ENCODE measurements around the gene SMARCC2. TPM values are rescaled to one million over a fixed set of nuclear protein-coding genes. Genes with fewer than 3 reads are reported as not detected.
A peak's percentile ranks its signal among the peaks of the same experiment; 100 is the strongest.

Gene SMARCC2
- polyA plus RNA-seq, 3 donors, result 22.2 to 63.7 (median 43.5) TPM

DNA sequence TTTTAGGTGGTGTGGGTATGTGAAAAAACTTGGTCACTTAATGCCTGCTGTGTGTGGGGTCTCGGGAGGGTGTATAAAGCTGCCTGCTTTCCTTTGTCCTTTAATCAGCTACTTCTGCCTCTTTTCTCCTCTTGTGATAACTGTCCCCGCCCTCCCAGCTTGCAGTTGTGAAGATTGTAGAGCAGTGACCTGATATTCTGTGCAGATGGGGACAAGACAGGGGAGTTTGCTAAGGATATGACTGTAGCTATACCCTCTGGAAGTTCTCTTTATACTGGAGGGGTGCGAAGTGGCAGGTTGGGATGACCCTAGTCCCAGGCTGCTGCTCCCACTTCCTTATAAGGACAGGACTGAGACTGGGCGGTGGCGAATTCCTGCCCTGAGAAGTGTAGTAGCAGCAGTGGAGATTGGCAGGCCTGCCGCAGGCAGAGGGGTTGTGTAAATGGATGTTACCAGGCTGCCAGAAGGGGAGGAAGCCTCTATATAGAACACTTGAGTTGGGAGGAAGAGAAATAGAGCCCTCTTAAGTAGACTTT is 30.3 kb downstream of the SMARCC2 start:
- Histone ChIP-seq H3K27me3 (ENCODE audit: control insufficient read depth in 2 of 2, insufficient read depth in 2 of 2, low read length in 2 of 2) (no peaks in the 10 kb centered on the region), H3K4me3 (replicated peaks in 1 of 3; ENCODE audit: low read depth in 2 of 3, low read length in 3 of 3) (peak overlapping the region; percentile 77 to 96 (median 84)), H3K79me2 (ENCODE audit: insufficient read depth, low read length) (peaks cover 54% of the 10 kb centered on the region), H3K9me3 (replicated peaks in 1 of 2; ENCODE audit: control insufficient read depth in 1 of 2, insufficient read depth in 1 of 2, low read length in 2 of 2) (no peaks in the 10 kb centered on the region), H3K9ac (ENCODE audit: insufficient read depth, low read length, poor library complexity, severe bottlenecking) (peak overlapping the region; percentile 85), H2AFZ (ENCODE audit: insufficient read depth, low read depth, low read length, poor library complexity, severe bottlenecking) (peak overlapping the region; percentile 35), H3K4me2 (replicated peaks; ENCODE audit: extremely low read depth, low read length, poor library complexity, severe bottlenecking) (peak overlapping the region; percentile 95), H4K20me1 (ENCODE audit: insufficient read depth, low read length) (peaks cover 54% of the 10 kb centered on the region), H3K4me1 (ENCODE audit: control insufficient read depth in 1 of 2, insufficient read depth in 2 of 2, low read length in 2 of 2) (peaks cover 35 to 43% of the 10 kb centered on the region in 2 donors), H3K27ac (ENCODE audit: low read depth in 1 of 2, low read length in 2 of 2) (peak overlapping the region; percentile 90 to 94), H3K36me3 (replicated peaks in 1 of 2; ENCODE audit: control insufficient read depth in 1 of 2, insufficient read depth in 2 of 2, low read length in 2 of 2) (peaks cover 41 to 43% of the 10 kb centered on the region in 2 donors)
- TF ChIP-seq, protein P1, sequence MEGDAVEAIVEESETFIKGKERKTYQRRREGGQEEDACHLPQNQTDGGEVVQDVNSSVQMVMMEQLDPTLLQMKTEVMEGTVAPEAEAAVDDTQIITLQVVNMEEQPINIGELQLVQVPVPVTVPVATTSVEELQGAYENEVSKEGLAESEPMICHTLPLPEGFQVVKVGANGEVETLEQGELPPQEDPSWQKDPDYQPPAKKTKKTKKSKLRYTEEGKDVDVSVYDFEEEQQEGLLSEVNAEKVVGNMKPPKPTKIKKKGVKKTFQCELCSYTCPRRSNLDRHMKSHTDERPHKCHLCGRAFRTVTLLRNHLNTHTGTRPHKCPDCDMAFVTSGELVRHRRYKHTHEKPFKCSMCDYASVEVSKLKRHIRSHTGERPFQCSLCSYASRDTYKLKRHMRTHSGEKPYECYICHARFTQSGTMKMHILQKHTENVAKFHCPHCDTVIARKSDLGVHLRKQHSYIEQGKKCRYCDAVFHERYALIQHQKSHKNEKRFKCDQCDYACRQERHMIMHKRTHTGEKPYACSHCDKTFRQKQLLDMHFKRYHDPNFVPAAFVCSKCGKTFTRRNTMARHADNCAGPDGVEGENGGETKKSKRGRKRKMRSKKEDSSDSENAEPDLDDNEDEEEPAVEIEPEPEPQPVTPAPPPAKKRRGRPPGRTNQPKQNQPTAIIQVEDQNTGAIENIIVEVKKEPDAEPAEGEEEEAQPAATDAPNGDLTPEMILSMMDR (IDR thresholded peaks at IDR 0.05), result no peak
- H3K27me3 Mint-ChIP-seq (ENCODE audit: low read depth in 3 of 3), result peaks cover 0 to 3% (median 2%) of the 10 kb centered on the region in 3 donors
- peak in 2 of 3 donors; percentile 58 to 59 for DNase-seq
- intact Hi-C loops (cut with micrococcal nuclease), result loop anchor here (2.0 kb wide), 4 partner anchors 30 to 64 kb away; partner anchors contain the start of genes SMARCC2 (in 1 of the 2) and ZC3H10 (in 1 of the 2)
- H3K9me3 Mint-ChIP-seq, result no peaks in the 10 kb centered on the region
- H3K4me3 Mint-ChIP-seq, result peak overlapping the region; percentile 97 to 99
- WGBS (ENCODE audit: insufficient coverage), result 0% methylated on average over 2 of the region's 6 CpGs
- H3K27ac Mint-ChIP-seq, result peak overlapping the region; percentile 97 to 99 (median 98)
- peaks cover 36% of the 10 kb centered on the region for H3K4me1 Mint-ChIP-seq
- peaks cover 42 to 46% of the 10 kb centered on the region in 2 donors for H3K36me3 Mint-ChIP-seq

DNA sequence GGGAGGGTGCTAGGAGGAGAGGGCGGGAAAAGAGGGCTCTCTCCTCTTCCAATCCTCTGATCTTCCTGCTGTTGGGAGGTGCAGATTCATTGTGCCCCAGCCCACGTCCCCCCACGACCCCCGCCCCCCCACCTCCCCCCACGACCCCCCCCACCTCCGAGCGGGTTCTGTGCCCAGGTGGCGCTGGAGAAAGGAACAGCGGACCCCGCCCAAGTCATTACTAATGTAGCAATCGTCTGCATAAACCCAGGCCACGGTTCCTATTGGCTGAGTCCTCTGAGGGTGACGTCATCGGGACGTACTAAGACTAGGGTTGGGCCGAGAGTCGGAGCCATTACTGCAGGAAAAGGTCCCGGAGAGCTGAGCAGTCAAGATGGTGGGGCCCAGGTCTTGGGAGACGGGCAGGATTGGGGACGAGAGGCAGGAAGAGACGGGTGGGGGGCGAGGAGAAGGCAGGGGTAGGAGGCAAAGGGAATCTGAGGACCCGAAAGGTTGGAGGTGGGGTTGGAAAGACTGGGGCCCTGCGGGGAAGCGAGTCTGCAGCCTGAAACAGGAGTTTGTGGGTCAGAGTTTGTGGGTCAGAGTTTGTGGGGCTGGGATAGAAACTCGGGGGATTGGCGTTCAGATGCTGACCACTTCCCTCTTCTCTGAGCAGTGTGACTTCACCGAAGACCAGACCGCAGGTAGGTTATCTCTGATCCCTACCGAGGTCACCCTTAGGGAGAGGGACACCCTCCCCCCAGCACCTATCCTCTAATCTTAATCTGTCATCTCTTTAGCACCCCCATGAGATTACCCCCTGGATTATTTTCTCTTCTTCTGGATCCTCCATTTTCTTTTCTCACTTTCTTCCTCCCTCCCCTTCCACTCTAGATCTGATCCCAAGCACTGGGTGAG is 31.0 kb downstream of the SMARCC2 start, which contains the start of gene MYL6:
MYL6 (plus strand) TSS at position 331 of the 897 bp plus-strand sequence; CDS start at position 374, 43 bp downstream.
- DNase-seq, result peak; percentile 94 to 98 (median 97)
- H4K20me1 ChIP-seq (ENCODE audit: insufficient read depth, low read length), result peaks cover 47% of the 10 kb centered on the region
- peak within 1 kb of the TSS; percentile 97 to 99 for H3K4me3 Mint-ChIP-seq
- intact Hi-C loops (cut with micrococcal nuclease), result loop anchor here (2.0 kb wide), 4 partner anchors 31 to 65 kb away; partner anchors contain the start of genes SMARCC2 (in 1 of the 2) and ZC3H10 (in 1 of the 2)
- H3K36me3 Mint-ChIP-seq, result peaks cover 35 to 39% of the 10 kb centered on the region in 2 donors
- peaks cover 35 to 36% of the 10 kb centered on the region in 2 donors for H3K36me3 ChIP-seq (replicated peaks in 1 of 2; ENCODE audit: control insufficient read depth in 1 of 2, insufficient read depth in 2 of 2, low read length in 2 of 2)
- H3K4me3 ChIP-seq (replicated peaks in 1 of 3; ENCODE audit: low read depth in 2 of 3, low read length in 3 of 3), result peak within 1 kb of the TSS; percentile 77 to 96 (median 84)
- H3K4me1 ChIP-seq (ENCODE audit: control insufficient read depth in 1 of 2, insufficient read depth in 2 of 2, low read length in 2 of 2), result peaks cover 35 to 44% of the 10 kb centered on the region in 2 donors
- peak within 1 kb of the TSS; percentile 88 for H2AFZ ChIP-seq (ENCODE audit: insufficient read depth, low read depth, low read length, poor library complexity, severe bottlenecking)
- TF ChIP-seq, protein P1 (IDR thresholded peaks at IDR 0.05), result no peak
- peak within 1 kb of the TSS; percentile 95 for H3K4me2 ChIP-seq (replicated peaks; ENCODE audit: extremely low read depth, low read length, poor library complexity, severe bottlenecking)
- peaks cover 0 to 3% (median 2%) of the 10 kb centered on the region in 3 donors for H3K27me3 Mint-ChIP-seq (ENCODE audit: low read depth in 3 of 3)
- peaks cover 38% of the 10 kb centered on the region for H3K4me1 Mint-ChIP-seq
- no peaks in the 10 kb centered on the region for H3K27me3 ChIP-seq (ENCODE audit: control insufficient read depth in 2 of 2, insufficient read depth in 2 of 2, low read length in 2 of 2)
- WGBS (ENCODE audit: insufficient coverage), result 0% methylated on average over 17 of the region's 30 CpGs
- H3K9me3 Mint-ChIP-seq, result no peaks in the 10 kb centered on the region
- peak within 1 kb of the TSS; percentile 85 for H3K9ac ChIP-seq (ENCODE audit: insufficient read depth, low read length, poor library complexity, severe bottlenecking)
- peaks cover 52% of the 10 kb centered on the region for H3K79me2 ChIP-seq (ENCODE audit: insufficient read depth, low read length)
- H3K27ac Mint-ChIP-seq, result peak within 1 kb of the TSS; percentile 97 to 99 (median 98)
- peak within 1 kb of the TSS; percentile 90 to 94 for H3K27ac ChIP-seq (ENCODE audit: low read depth in 1 of 2, low read length in 2 of 2)
- no peaks in the 10 kb centered on the region for H3K9me3 ChIP-seq (replicated peaks in 1 of 2; ENCODE audit: control insufficient read depth in 1 of 2, insufficient read depth in 1 of 2, low read length in 2 of 2)

Measured in CD14-positive monocyte (primary cell).